ENCODE results near the gene FAM98B. TPM values are rescaled to one million over a fixed set of nuclear protein-coding genes. Genes with fewer than 3 reads are reported as not detected.

The FAM98B gene
- total and polyA plus RNA-seq, 10 of the 15 experiments (the other 5 are each of a cell fraction or from before 2014, with no cell fraction given): 1.3 to 36.7 (median 10.9) TPM

DNA sequence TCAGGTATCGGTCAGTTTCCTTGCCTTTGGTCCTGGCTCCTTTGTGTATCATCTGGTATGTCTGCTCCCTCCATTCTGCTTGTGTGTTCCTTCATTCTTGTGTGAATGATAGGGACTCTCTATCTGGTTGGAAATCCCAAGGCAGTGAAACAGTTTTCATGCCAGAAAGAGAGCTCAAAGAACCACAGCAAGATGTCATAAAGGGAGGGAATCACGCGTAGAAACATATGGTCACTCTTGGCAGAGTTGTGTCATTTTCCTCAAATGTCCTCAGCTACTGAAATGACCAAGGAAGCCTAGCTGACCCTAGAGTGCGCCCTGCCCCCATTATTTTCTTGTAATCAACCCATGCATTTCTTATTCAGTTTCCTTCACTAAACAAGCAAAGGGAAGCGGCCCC lies 62.7 kb downstream of the FAM98B start (continued):
- TF ChIP-seq, protein P1, sequence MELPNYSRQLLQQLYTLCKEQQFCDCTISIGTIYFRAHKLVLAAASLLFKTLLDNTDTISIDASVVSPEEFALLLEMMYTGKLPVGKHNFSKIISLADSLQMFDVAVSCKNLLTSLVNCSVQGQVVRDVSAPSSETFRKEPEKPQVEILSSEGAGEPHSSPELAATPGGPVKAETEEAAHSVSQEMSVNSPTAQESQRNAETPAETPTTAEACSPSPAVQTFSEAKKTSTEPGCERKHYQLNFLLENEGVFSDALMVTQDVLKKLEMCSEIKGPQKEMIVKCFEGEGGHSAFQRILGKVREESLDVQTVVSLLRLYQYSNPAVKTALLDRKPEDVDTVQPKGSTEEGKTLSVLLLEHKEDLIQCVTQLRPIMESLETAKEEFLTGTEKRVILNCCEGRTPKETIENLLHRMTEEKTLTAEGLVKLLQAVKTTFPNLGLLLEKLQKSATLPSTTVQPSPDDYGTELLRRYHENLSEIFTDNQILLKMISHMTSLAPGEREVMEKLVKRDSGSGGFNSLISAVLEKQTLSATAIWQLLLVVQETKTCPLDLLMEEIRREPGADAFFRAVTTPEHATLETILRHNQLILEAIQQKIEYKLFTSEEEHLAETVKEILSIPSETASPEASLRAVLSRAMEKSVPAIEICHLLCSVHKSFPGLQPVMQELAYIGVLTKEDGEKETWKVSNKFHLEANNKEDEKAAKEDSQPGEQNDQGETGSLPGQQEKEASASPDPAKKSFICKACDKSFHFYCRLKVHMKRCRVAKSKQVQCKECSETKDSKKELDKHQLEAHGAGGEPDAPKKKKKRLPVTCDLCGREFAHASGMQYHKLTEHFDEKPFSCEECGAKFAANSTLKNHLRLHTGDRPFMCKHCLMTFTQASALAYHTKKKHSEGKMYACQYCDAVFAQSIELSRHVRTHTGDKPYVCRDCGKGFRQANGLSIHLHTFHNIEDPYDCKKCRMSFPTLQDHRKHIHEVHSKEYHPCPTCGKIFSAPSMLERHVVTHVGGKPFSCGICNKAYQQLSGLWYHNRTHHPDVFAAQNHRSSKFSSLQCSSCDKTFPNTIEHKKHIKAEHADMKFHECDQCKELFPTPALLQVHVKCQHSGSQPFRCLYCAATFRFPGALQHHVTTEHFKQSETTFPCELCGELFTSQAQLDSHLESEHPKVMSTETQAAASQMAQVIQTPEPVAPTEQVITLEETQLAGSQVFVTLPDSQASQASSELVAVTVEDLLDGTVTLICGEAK (IDR thresholded peaks at IDR 0.05; ENCODE audit: borderline replicate concordance): no peak
- TF ChIP-seq, protein P2, sequence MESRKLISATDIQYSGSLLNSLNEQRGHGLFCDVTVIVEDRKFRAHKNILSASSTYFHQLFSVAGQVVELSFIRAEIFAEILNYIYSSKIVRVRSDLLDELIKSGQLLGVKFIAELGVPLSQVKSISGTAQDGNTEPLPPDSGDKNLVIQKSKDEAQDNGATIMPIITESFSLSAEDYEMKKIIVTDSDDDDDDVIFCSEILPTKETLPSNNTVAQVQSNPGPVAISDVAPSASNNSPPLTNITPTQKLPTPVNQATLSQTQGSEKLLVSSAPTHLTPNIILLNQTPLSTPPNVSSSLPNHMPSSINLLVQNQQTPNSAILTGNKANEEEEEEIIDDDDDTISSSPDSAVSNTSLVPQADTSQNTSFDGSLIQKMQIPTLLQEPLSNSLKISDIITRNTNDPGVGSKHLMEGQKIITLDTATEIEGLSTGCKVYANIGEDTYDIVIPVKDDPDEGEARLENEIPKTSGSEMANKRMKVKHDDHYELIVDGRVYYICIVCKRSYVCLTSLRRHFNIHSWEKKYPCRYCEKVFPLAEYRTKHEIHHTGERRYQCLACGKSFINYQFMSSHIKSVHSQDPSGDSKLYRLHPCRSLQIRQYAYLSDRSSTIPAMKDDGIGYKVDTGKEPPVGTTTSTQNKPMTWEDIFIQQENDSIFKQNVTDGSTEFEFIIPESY (IDR thresholded peaks at IDR 0.05): no peak
- TF ChIP-seq NRF1 (conservative IDR thresholded peaks at IDR 0.05; ENCODE audit: low read depth, low read length) (no peak), CHD4 (IDR thresholded peaks at IDR 0.05) (no peak)

- POLR2A ChIA-PET: interaction anchor here (0.8 to 2.1 kb wide), 4 partner anchors 10 to 173 kb away, joined by 3 to 6 read pairs (median 4); no protein-coding TSS in a partner anchor
- no peak overlapping the region for H3K27ac ChIP-seq (ENCODE audit: control insufficient read depth, insufficient read depth)
- intact Hi-C loops (cut with micrococcal nuclease; ENCODE audit: unreplicated experiment): no loop called here
- H3K4me1 ChIP-seq (ENCODE audit: control insufficient read depth, insufficient read depth, low read length): peaks cover 7% of the 10 kb centered on the region
- DNase-seq (ENCODE audit: low read depth, low spot score) (no peak), ATAC-seq (no peak), FAIRE-seq (no peak)
- H4K20me1 ChIP-seq (ENCODE audit: control insufficient read depth, insufficient read depth): no peaks in the 10 kb centered on the region
- BruUV-seq (replicated peaks): no TSS peak
- H3K4me2 ChIP-seq (ENCODE audit: control insufficient read depth, insufficient read depth): no peak overlapping the region
- H3K4me3 ChIP-seq: no peak overlapping the region
- CTCF ChIA-PET: interaction anchor here (0.8 to 7.7 kb wide), 10 partner anchors 10 to 207 kb away, joined by 3 to 41 read pairs (median 4); partner anchors contain the start of gene RASGRP1
- H3K9me3 ChIP-seq (replicated peaks; ENCODE audit: control insufficient read depth, insufficient read depth, low read length): no peaks in the 10 kb centered on the region
- RAD21 ChIA-PET (ENCODE audit: unreplicated experiment): interaction anchor here (0.8 to 2.3 kb wide), 6 partner anchors 12 to 182 kb away, joined by 3 to 13 read pairs (median 4); no protein-coding TSS in a partner anchor
- SMC1A ChIA-PET (ENCODE audit: uncharacterized antibody, unreplicated experiment): interaction anchor here (0.6 to 17.5 kb wide), 9 partner anchors 10 to 170 kb away, joined by 3 to 208 read pairs (median 5); no protein-coding TSS in a partner anchor
- in situ Hi-C loops (cut with MboI): no loop called here
- no peak overlapping the region for H3K9ac ChIP-seq (ENCODE audit: control insufficient read depth, insufficient read depth, low read length)
- H2AFZ ChIP-seq (ENCODE audit: control insufficient read depth, low read depth, low read length): no peak overlapping the region
- H3K27me3 ChIP-seq (replicated peaks in 1 of 2; ENCODE audit: control insufficient read depth in 2 of 2, insufficient read depth in 2 of 2, low read length in 1 of 2): no peaks in the 10 kb centered on the region
- H3K79me2 ChIP-seq (ENCODE audit: control insufficient read depth, insufficient read depth, low read length): no peaks in the 10 kb centered on the region
- TF ChIP-seq PAX8 (IDR thresholded peaks at IDR 0.05): no peak
- TF ChIP-seq, protein P3, sequence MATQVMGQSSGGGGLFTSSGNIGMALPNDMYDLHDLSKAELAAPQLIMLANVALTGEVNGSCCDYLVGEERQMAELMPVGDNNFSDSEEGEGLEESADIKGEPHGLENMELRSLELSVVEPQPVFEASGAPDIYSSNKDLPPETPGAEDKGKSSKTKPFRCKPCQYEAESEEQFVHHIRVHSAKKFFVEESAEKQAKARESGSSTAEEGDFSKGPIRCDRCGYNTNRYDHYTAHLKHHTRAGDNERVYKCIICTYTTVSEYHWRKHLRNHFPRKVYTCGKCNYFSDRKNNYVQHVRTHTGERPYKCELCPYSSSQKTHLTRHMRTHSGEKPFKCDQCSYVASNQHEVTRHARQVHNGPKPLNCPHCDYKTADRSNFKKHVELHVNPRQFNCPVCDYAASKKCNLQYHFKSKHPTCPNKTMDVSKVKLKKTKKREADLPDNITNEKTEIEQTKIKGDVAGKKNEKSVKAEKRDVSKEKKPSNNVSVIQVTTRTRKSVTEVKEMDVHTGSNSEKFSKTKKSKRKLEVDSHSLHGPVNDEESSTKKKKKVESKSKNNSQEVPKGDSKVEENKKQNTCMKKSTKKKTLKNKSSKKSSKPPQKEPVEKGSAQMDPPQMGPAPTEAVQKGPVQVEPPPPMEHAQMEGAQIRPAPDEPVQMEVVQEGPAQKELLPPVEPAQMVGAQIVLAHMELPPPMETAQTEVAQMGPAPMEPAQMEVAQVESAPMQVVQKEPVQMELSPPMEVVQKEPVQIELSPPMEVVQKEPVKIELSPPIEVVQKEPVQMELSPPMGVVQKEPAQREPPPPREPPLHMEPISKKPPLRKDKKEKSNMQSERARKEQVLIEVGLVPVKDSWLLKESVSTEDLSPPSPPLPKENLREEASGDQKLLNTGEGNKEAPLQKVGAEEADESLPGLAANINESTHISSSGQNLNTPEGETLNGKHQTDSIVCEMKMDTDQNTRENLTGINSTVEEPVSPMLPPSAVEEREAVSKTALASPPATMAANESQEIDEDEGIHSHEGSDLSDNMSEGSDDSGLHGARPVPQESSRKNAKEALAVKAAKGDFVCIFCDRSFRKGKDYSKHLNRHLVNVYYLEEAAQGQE (IDR thresholded peaks at IDR 0.05; ENCODE audit: low read depth, low read length): no peak
- no peak for TF ChIP-seq CREM (IDR thresholded peaks at IDR 0.05; ENCODE audit: low read depth)
- TF ChIP-seq BMI1 (IDR thresholded peaks at IDR 0.05; ENCODE audit: borderline replicate concordance): no peak
- TF ChIP-seq TCF12 (IDR thresholded peaks at IDR 0.05; ENCODE audit: low read depth, low read length): no peak
- no peak for TF ChIP-seq HDAC6 (IDR thresholded peaks at IDR 0.05; ENCODE audit: unreplicated experiment)
- 62% methylated on average over 2 of the region's 2 CpGs for WGBS (ENCODE audit: insufficient coverage, insufficient replicate concordance, low lambda C conversion rate, missing lambda C conversion rate)
- H3K36me3 ChIP-seq (ENCODE audit: control insufficient read depth in 2 of 2, insufficient read depth in 2 of 2, low read length in 1 of 2): peaks cover 8 to 11% of the 10 kb centered on the region in 2 experiments
These were observed 63.5 kb downstream of the FAM98B start for GRCh38 chr15:38517312-38517975.

Measured in GM12878 (cell line).